ENCODE measurements around the gene TEX53. TPM values are rescaled to one million over a fixed set of nuclear protein-coding genes. Genes with fewer than 3 reads are reported as not detected.

TEX53 gene
- total RNA-seq, 1 experiment from 2014 or later, result not detected

DNA sequence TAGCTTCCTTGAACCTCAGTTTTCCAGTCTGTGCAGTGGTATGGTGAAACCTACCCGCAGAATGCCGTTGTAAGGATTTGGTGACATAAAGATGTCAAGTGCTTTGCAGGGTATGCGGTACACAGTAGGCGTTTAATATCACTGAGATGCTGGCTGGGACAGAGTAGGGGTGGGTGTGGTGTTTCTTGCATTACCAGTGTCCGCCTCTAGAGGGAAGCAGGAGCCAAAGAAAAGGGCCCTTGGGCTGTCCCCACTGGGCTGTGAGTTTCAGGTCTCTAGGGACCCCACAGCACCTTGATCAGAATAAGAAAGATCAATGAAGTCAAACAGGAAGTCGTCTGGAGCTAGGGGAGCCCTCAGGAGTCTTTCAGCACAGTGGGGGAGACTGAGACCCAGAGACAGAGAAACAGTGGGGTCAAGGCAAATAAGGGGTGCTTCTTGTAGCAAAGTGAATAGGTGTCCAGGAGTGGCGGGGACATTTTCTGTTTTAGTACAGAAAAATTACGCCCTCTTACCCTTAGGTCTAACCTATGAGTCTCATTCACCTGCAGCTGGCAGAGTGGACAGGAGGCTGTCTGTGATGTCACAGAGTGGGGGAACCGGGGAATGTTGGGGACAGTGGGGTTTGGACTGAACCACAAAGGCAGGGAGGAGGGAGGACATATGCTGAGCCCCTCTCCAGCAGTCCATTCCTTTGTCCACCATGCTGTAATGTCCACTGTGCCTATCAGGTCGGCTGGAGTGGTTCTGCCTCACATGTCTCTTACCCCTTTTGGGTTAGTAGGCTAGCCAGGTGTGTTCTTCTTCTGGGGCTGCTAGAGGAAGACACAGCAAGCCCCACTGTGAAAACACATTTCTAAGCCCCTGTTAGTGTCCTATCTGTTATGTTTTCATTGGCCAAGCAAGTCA, 4.7 kb upstream of the TEX53 start:
- no peak overlapping the region for H3K4me3 ChIP-seq (ENCODE audit: low read depth, low read length)
- H3K27me3 ChIP-seq (replicated peaks; ENCODE audit: control insufficient read depth, insufficient read depth, low read length), result no peaks in the 10 kb centered on the region; the same call in 1 of the 2 replicates
- H3K36me3 Mint-ChIP-seq (ENCODE audit: insufficient read depth, unreplicated experiment), result peaks cover 5% of the 10 kb centered on the region
- no peaks in the 10 kb centered on the region for H3K9me3 ChIP-seq
- TF ChIP-seq, protein P1, sequence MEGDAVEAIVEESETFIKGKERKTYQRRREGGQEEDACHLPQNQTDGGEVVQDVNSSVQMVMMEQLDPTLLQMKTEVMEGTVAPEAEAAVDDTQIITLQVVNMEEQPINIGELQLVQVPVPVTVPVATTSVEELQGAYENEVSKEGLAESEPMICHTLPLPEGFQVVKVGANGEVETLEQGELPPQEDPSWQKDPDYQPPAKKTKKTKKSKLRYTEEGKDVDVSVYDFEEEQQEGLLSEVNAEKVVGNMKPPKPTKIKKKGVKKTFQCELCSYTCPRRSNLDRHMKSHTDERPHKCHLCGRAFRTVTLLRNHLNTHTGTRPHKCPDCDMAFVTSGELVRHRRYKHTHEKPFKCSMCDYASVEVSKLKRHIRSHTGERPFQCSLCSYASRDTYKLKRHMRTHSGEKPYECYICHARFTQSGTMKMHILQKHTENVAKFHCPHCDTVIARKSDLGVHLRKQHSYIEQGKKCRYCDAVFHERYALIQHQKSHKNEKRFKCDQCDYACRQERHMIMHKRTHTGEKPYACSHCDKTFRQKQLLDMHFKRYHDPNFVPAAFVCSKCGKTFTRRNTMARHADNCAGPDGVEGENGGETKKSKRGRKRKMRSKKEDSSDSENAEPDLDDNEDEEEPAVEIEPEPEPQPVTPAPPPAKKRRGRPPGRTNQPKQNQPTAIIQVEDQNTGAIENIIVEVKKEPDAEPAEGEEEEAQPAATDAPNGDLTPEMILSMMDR (IDR thresholded peaks at IDR 0.05; ENCODE audit: insufficient read depth in 1 of 2, low read depth in 1 of 2, low read length in 1 of 2, severe bottlenecking in 1 of 2, unreplicated experiment in 1 of 2), result peak; percentile 83
- POLR2A ChIA-PET, result no interaction called here
- intact Hi-C loops (cut with micrococcal nuclease; ENCODE audit: unreplicated experiment), result loop anchor here (1.0 to 5.0 kb wide), 4 partner anchors 75 to 860 kb away; no protein-coding TSS in a partner anchor
- H3K36me3 ChIP-seq (ENCODE audit: control insufficient read depth, insufficient read depth, low read length), result no peaks in the 10 kb centered on the region
- CTCF ChIA-PET, result no interaction called here
- no peaks in the 10 kb centered on the region for H3K4me1 Mint-ChIP-seq (ENCODE audit: low read depth, unreplicated experiment)
- BruUV-seq (replicated peaks), result no TSS peak
- H3K4me1 ChIP-seq, result no peaks in the 10 kb centered on the region
- H3K9me3 Mint-ChIP-seq (ENCODE audit: unreplicated experiment), result no peaks in the 10 kb centered on the region
- peak; percentile 60 to 71 for DNase-seq
- no peak overlapping the region for H3K27ac Mint-ChIP-seq (ENCODE audit: unreplicated experiment)
- H3K27me3 Mint-ChIP-seq (ENCODE audit: insufficient read depth, unreplicated experiment), result peaks cover 11% of the 10 kb centered on the region
- no peak overlapping the region for H3K4me3 Mint-ChIP-seq (ENCODE audit: unreplicated experiment)

DNA sequence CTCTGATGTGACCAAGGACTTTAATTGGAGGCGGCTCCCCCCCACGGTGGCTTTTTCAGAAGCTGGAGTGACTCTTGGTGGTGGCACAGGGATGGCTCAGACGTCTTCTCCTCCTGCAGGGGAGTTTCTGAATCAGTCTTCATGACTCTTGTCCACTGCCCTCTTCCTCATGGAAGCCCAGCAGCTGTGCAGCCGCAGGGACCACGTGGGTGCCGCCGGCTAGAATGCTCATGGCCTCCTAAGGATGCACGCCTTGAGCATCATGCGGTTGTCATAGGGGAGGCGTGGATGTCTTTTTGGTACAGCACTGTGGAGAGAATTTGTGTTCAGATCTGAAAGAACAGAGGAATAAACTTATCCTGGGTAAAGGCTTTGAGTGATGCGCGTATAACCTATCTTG, 1.3 kb downstream of the TEX53 start:
- CTCF ChIA-PET, result no interaction called here
- no peaks in the 10 kb centered on the region for H3K4me1 ChIP-seq
- no peaks in the 10 kb centered on the region for H3K9me3 ChIP-seq
- Mint-ChIP-seq H3K27me3 (ENCODE audit: insufficient read depth, unreplicated experiment) (peaks cover 8% of the 10 kb centered on the region), H3K36me3 (ENCODE audit: insufficient read depth, unreplicated experiment) (no peaks in the 10 kb centered on the region), H3K4me3 (ENCODE audit: unreplicated experiment) (no peak overlapping the region), H3K4me1 (ENCODE audit: low read depth, unreplicated experiment) (no peaks in the 10 kb centered on the region), H3K9me3 (ENCODE audit: unreplicated experiment) (no peaks in the 10 kb centered on the region), H3K27ac (ENCODE audit: unreplicated experiment) (no peak overlapping the region)
- H3K36me3 ChIP-seq (ENCODE audit: control insufficient read depth, insufficient read depth, low read length), result no peaks in the 10 kb centered on the region
- POLR2A ChIA-PET, result no interaction called here
- DNase-seq, result no peak
- TF ChIP-seq, protein P1 (IDR thresholded peaks at IDR 0.05; ENCODE audit: insufficient read depth in 1 of 2, low read depth in 1 of 2, low read length in 1 of 2, severe bottlenecking in 1 of 2, unreplicated experiment in 1 of 2), result no peak
- no peak overlapping the region for H3K4me3 ChIP-seq (ENCODE audit: low read depth, low read length)
- intact Hi-C loops (cut with micrococcal nuclease; ENCODE audit: unreplicated experiment), result no loop called here
- no TSS peak for BruUV-seq (replicated peaks)
- H3K27me3 ChIP-seq (replicated peaks; ENCODE audit: control insufficient read depth, insufficient read depth, low read length), result no peaks in the 10 kb centered on the region

DNA sequence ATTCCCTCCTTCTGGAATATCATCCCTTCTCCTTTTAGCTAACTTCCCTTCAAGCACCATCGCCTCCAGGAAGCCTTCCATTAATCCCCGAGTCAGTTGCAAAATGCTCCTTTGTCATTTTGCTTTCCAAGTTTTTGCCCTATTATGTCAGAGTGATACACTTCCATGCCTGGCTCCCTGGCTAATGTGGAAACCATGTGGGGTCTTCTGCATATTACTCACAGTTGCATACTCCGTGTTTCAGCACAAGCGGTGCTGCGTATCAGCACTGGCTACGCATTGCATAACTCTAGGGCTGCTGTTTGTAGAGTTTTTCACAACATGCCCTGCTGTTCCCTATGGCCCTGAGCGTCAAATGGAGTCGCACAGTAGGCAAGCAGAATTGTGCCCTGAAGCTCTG, 1.9 kb downstream of the TEX53 start:
- intact Hi-C loops (cut with micrococcal nuclease; ENCODE audit: unreplicated experiment), result no loop called here
- Histone ChIP-seq H3K4me1 (no peaks in the 10 kb centered on the region), H3K27me3 (replicated peaks; ENCODE audit: control insufficient read depth, insufficient read depth, low read length) (no peaks in the 10 kb centered on the region), H3K4me3 (ENCODE audit: low read depth, low read length) (no peak overlapping the region), H3K36me3 (ENCODE audit: control insufficient read depth, insufficient read depth, low read length) (no peaks in the 10 kb centered on the region), H3K9me3 (no peaks in the 10 kb centered on the region)
- Mint-ChIP-seq H3K9me3 (ENCODE audit: unreplicated experiment) (no peaks in the 10 kb centered on the region), H3K27me3 (ENCODE audit: insufficient read depth, unreplicated experiment) (peaks cover 8% of the 10 kb centered on the region), H3K36me3 (ENCODE audit: insufficient read depth, unreplicated experiment) (no peaks in the 10 kb centered on the region), H3K4me1 (ENCODE audit: low read depth, unreplicated experiment) (no peaks in the 10 kb centered on the region), H3K27ac (ENCODE audit: unreplicated experiment) (no peak overlapping the region), H3K4me3 (ENCODE audit: unreplicated experiment) (no peak overlapping the region)
- no peak for DNase-seq
- ChIA-PET POLR2A (no interaction called here), CTCF (interaction anchor here (1.3 kb wide), 1 partner anchor 250 kb away, joined by 5 read pairs; no protein-coding TSS in a partner anchor)
- TF ChIP-seq, protein P1 (IDR thresholded peaks at IDR 0.05; ENCODE audit: insufficient read depth in 1 of 2, low read depth in 1 of 2, low read length in 1 of 2, severe bottlenecking in 1 of 2, unreplicated experiment in 1 of 2), result no peak
- no TSS peak for BruUV-seq (replicated peaks)

Measured in Caco-2 (cell line).